Measurements from ENCODE around the gene RNF133.

RNF133 gene

DNA sequence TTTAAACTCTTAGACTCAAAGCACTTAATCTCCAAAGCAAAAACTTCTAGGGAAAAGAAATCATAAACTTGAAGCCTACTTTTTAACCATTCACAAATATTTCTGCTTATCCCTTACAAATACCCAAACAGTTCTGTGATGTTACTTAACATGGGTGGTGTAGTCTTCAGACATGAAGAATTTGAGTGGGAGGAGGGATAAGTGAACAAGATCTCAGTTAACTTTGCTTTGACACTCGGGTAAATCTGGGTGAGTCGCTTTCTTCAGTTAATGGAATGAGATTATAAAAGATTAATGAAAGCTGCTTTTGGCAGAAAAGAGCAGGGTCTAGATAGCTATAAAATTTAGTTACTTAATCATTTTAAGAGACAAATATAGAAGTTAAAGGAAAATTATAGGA, 47.5 kb downstream of the RNF133 start:
- DNase-seq (ENCODE audit: extremely low spot score, insufficient read length, low read depth) (no peak), FAIRE-seq (no peak)
